ENCODE measurements around the gene SNTG2. TPM values are rescaled to one million over a fixed set of nuclear protein-coding genes. Genes with fewer than 3 reads are reported as not detected.

SNTG2 gene
- total and polyA plus RNA-seq, 11 donors = 0.19 to 3.2 (median 0.93) TPM

DNA sequence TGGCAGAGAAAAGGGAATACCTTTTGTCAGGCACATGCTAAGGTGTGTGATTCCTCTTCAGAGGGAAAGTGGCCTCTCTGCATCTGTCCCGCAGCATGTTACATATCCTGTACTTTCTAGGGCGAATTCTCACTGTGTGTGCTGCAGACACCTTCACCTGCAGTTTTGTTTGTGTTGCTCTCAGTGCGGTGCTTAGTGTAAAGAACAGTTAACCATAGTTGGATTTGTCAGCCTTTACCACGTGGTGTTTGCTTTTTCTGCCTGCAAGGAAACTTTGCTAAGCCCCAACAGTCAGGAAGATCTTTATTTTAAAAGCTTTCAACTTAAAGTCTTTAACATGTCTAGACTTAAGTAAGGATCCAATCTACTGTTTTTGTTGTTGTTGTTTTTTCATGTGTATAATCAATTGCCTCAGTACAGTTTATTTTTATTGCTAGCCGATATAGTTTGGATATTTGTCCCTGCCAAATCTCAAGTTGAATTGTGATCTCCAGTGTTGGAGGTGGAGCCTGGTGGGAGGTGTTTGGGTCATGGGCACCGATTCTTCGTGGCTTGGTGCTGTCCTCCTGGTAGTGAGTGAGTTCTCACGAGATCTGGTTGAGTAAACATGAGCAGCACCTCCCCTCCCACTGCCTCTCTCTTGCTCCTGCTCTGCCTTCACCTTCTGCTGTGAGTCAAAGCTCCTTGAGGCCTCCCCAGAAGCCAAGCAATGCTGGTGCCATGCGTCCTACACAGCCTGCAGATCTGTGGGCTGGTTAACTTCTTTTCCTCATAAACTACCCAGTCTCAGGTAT lies 90.6 kb downstream of the SNTG2 start:
- TF ChIP-seq, protein P1, sequence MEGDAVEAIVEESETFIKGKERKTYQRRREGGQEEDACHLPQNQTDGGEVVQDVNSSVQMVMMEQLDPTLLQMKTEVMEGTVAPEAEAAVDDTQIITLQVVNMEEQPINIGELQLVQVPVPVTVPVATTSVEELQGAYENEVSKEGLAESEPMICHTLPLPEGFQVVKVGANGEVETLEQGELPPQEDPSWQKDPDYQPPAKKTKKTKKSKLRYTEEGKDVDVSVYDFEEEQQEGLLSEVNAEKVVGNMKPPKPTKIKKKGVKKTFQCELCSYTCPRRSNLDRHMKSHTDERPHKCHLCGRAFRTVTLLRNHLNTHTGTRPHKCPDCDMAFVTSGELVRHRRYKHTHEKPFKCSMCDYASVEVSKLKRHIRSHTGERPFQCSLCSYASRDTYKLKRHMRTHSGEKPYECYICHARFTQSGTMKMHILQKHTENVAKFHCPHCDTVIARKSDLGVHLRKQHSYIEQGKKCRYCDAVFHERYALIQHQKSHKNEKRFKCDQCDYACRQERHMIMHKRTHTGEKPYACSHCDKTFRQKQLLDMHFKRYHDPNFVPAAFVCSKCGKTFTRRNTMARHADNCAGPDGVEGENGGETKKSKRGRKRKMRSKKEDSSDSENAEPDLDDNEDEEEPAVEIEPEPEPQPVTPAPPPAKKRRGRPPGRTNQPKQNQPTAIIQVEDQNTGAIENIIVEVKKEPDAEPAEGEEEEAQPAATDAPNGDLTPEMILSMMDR (IDR thresholded peaks at IDR 0.05) = no peak
- no peak for TF ChIP-seq POLR2A (IDR thresholded peaks at IDR 0.05)
- DNase-seq (no peak), ATAC-seq (no peak)
- intact Hi-C loops (cut with DNase I) = no loop called here
- Histone ChIP-seq H3K27me3 (peaks cover 0 to 9% (median 0%) of the 10 kb centered on the region in 9 donors), H3K9me3 (peaks cover 0 to 23% (median 0%) of the 10 kb centered on the region in 12 donors), H3K4me3 (no peak overlapping the region), H3K4me1 (no peaks in the 10 kb centered on the region), H3K36me3 (no peaks in the 10 kb centered on the region), H3K27ac (no peak overlapping the region)
- 82 to 85% (median 83%) methylated on average over 9 of the region's 9 CpGs for WGBS, 4 donors

DNA sequence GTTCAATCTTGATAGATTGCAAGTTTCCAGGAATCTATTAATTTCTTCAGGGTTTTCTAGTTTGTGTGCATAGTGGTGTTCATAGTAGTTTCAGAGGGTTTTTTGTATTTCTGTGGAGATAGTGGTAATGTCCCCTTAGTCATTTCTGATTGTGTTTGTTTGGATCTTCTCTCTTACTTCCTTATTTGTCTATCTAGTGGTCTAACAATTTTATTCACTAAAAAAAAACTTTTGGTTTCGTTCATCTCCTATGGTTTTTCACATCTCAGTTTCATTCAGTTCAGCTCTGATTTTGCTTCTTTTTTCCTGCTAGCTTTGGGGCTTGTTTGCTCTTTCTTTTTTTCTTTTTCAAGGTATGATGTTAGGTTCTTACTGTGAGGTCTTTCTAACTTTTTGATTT lies 94.5 kb downstream of the SNTG2 start:
- no peaks in the 10 kb centered on the region for H3K36me3 ChIP-seq
- no peak for TF ChIP-seq POLR2A (IDR thresholded peaks at IDR 0.05)
- TF ChIP-seq, protein P1 (IDR thresholded peaks at IDR 0.05) = no peak
- WGBS, 4 donors = 77 to 88% (median 84%) methylated on average over 1 of the region's 1 CpG
- DNase-seq (no peak), ATAC-seq (no peak)
- H3K27ac ChIP-seq = no peak overlapping the region
- peaks cover 0 to 5% (median 0%) of the 10 kb centered on the region in 9 donors for H3K27me3 ChIP-seq
- intact Hi-C loops (cut with DNase I) = no loop called here
- H3K9me3 ChIP-seq = peaks cover 0 to 37% (median 3%) of the 10 kb centered on the region in 12 donors
- no peaks in the 10 kb centered on the region for H3K4me1 ChIP-seq
- no peak overlapping the region for H3K4me3 ChIP-seq

DNA sequence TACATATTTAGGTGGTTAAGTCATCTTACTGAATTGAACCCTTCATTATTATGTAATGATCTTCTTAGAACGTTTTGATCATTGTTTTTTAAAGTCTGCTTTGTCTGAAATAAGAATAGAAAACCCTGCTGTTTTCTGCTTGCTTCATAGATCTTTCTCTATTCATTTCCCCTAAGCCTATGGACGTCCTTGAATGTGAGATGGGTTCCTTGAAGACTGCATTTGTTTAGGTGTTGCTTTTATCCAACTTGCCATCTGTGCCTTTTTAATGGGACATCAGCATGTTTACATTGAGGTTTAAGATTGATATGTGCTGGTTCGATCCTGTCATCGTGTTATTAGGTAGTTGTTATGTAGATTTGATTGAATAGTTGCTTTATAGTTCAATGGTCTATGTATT lies 95.4 kb downstream of the SNTG2 start:
- no peak for ATAC-seq
- Histone ChIP-seq H3K4me3 (no peak overlapping the region), H3K27ac (no peak overlapping the region), H3K4me1 (no peaks in the 10 kb centered on the region), H3K9me3 (peaks cover 0 to 37% (median 3%) of the 10 kb centered on the region in 12 donors), H3K36me3 (no peaks in the 10 kb centered on the region), H3K27me3 (peaks cover 0 to 5% (median 0%) of the 10 kb centered on the region in 9 donors)
- WGBS, 4 donors = 63 to 68% (median 65%) methylated on average over 4 of the region's 4 CpGs
- DNase-seq = no peak
- TF ChIP-seq, protein P1 (IDR thresholded peaks at IDR 0.05) = no peak
- no peak for TF ChIP-seq POLR2A (IDR thresholded peaks at IDR 0.05)
- intact Hi-C loops (cut with DNase I) = no loop called here

DNA sequence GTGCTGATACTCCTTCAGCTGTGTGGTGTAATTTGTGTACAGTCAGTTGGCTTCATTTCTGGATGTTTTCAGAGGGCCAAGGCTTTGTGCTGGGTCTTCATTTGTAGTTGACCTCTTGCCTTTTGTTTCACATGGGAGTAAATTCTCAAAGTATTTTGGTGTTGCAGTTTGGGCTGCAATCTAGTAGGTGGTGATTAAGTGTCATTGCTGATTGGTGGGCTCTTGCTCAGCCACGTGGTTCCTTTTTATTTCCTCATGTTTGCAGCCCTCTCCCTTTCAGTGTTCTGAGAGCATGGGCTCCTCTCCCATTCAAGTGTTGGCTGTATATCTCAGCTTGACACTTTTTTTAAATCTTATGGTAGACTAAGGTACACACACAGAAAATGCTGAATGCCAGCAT lies 96.8 kb downstream of the SNTG2 start:
- DNase-seq (no peak), ATAC-seq (no peak)
- intact Hi-C loops (cut with DNase I) = no loop called here
- no peaks in the 10 kb centered on the region for H3K4me1 ChIP-seq
- WGBS, 4 donors = 0 to 61% (median 3%) methylated on average over 1 of the region's 1 CpG
- peaks cover 0 to 5% (median 0%) of the 10 kb centered on the region in 9 donors for H3K27me3 ChIP-seq
- peaks cover 0 to 36% (median 3%) of the 10 kb centered on the region in 12 donors for H3K9me3 ChIP-seq
- no peak overlapping the region for H3K4me3 ChIP-seq
- no peak overlapping the region for H3K27ac ChIP-seq
- TF ChIP-seq, protein P1 (IDR thresholded peaks at IDR 0.05) = peak in 3 of 12 donors; percentile 6 to 16 (median 11)
- TF ChIP-seq POLR2A (IDR thresholded peaks at IDR 0.05) = no peak
- H3K36me3 ChIP-seq = no peaks in the 10 kb centered on the region

Measured in heart left ventricle (tissue), 16 donors.